ENCODE results near the gene UQCC3. TPM values are rescaled to one million over a fixed set of nuclear protein-coding genes. Genes with fewer than 3 reads are reported as not detected.

Gene UQCC3
- total RNA-seq, 4 donors from 2014 or later, result 6.3 to 7.5 (median 7.1) TPM

DNA sequence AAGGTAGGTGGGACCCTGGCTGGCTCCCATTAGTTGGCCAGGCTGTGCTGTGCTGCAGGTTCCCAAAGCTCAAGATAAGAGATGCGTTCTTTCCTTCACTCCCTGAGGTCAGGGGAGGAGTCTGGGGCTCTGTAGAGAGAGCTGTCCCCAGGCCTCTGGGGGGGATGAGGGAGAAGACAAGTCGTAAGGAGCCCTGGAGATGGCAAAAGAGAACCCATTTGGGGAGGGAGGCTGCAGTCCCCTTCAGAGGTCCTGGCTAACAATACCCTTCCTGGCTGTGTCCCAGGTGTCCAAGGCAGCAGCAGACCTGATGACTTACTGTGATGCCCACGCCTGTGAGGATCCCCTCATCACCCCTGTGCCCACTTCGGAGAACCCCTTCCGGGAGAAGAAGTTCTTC, 36.9 kb downstream of the UQCC3 start:
- Histone ChIP-seq H3K4me1 (peaks cover 34 to 51% (median 44%) of the 10 kb centered on the region in 4 donors), H3K36me3 (peaks cover 17 to 29% (median 28%) of the 10 kb centered on the region in 4 donors), H3K27ac (replicated peaks in 1 of 4) (peak overlapping the region; percentile 91 to 95 (median 92)), H3K27me3 (no peaks in the 10 kb centered on the region), H3K4me3 (peak overlapping the region; percentile 57 to 70 (median 65)), H3K9me3 (no peaks in the 10 kb centered on the region)
- intact Hi-C loops (cut with DNase I), result no loop called here
- TF ChIP-seq EP300 (IDR thresholded peaks at IDR 0.05) (no peak), POLR2AphosphoS5 (IDR thresholded peaks at IDR 0.05) (no peak), POLR2A (IDR thresholded peaks at IDR 0.05; ENCODE audit: low read depth) (no peak), CTCF (IDR thresholded peaks at IDR 0.05) (no peak)
- no peak for DNase-seq (ENCODE audit: extremely low spot score)
- WGBS, result 76% methylated on average over 5 of the region's 5 CpGs

GRCh38 chr11:62708793-62709192, 37.3 kb downstream of the UQCC3 start:
- peaks cover 38 to 51% (median 44%) of the 10 kb centered on the region in 4 donors for H3K4me1 ChIP-seq
- no peak for DNase-seq (ENCODE audit: extremely low spot score)
- TF ChIP-seq EP300 (IDR thresholded peaks at IDR 0.05) (no peak), CTCF (IDR thresholded peaks at IDR 0.05) (no peak), POLR2AphosphoS5 (IDR thresholded peaks at IDR 0.05) (no peak), POLR2A (IDR thresholded peaks at IDR 0.05; ENCODE audit: low read depth) (no peak)

DNA sequence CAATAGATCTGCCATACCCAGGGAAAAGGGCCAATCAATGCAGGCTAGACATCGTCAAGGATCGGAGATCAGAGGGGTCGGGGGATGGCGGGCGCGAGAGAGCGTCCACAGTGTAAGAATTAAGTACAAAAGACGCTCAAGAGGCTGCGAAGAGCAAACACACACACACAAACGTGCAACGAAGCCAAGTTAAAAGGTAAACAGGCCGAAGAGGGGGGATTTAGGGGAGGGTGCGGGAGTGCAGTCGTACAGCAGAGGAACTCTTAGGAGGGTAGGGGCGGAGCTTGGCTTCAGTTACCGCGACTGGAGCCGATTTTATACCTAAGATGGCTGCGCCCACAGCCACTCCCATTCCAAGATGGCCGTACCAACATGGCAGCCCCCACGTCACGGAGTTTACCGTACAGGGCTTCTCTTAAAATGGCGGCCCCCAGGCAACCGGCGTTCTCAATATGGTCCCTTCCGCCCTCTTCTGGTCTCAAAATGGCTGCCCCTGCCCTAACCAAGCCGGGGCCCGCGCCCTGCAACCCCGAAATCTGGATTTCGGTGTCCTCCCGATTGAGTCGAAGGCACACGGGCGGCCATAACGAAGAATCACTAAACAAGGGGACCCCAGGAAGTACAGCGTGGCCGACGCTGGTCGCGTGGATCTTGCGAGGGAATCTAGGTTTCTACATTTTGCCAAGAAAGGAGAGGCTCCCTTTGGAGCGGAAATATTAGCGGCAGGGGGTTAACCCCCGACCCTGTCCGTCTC, 38.0 kb downstream of the UQCC3 start:
- TF ChIP-seq POLR2AphosphoS5 (IDR thresholded peaks at IDR 0.05) (peak; percentile 87 to 88), EP300 (IDR thresholded peaks at IDR 0.05) (no peak), POLR2A (IDR thresholded peaks at IDR 0.05; ENCODE audit: low read depth) (no peak), CTCF (IDR thresholded peaks at IDR 0.05) (peak in 2 of 3 experiments; percentile 14 to 40)
- Histone ChIP-seq H3K9me3 (no peaks in the 10 kb centered on the region), H3K4me1 (peaks cover 43 to 51% (median 44%) of the 10 kb centered on the region in 4 donors), H3K27ac (replicated peaks in 1 of 4) (peak overlapping the region; percentile 91 to 95 (median 92)), H3K4me3 (peak overlapping the region; percentile 57 to 70 (median 65)), H3K27me3 (no peaks in the 10 kb centered on the region), H3K36me3 (peaks cover 19 to 40% (median 39%) of the 10 kb centered on the region in 4 donors)
- intact Hi-C loops (cut with DNase I), result no loop called here
- peak; percentile 99 for DNase-seq (ENCODE audit: extremely low spot score)
- WGBS, result 2% methylated on average over 46 of the region's 47 CpGs

More at GRCh38 chr11:62708793-62709192, 37.3 kb downstream of the UQCC3 start:
- Histone ChIP-seq H3K4me3 (peak overlapping the region; percentile 57 to 70 (median 65)), H3K27me3 (no peaks in the 10 kb centered on the region), H3K36me3 (peaks cover 17 to 33% (median 32%) of the 10 kb centered on the region in 4 donors), H3K27ac (replicated peaks in 1 of 4) (peak overlapping the region; percentile 91 to 95 (median 92)), H3K9me3 (no peaks in the 10 kb centered on the region)
- intact Hi-C loops (cut with DNase I), result no loop called here
- 6% methylated on average over 7 of the region's 7 CpGs for WGBS

GRCh38 chr11:62710001-62710345, 38.5 kb downstream of the UQCC3 start:
- peak overlapping the region; percentile 91 to 95 (median 92) for H3K27ac ChIP-seq (replicated peaks in 1 of 4)
- H3K27me3 ChIP-seq, result no peaks in the 10 kb centered on the region
- H3K9me3 ChIP-seq, result no peaks in the 10 kb centered on the region
- peaks cover 24 to 45% (median 44%) of the 10 kb centered on the region in 4 donors for H3K36me3 ChIP-seq
- 58% methylated on average over 6 of the region's 7 CpGs for WGBS
- peak overlapping the region; percentile 57 to 70 (median 65) for H3K4me3 ChIP-seq
- no peak for DNase-seq (ENCODE audit: extremely low spot score)
- intact Hi-C loops (cut with DNase I), result no loop called here
- H3K4me1 ChIP-seq, result peaks cover 42 to 49% (median 45%) of the 10 kb centered on the region in 4 donors
- TF ChIP-seq CTCF (IDR thresholded peaks at IDR 0.05) (no peak), EP300 (IDR thresholded peaks at IDR 0.05) (no peak), POLR2AphosphoS5 (IDR thresholded peaks at IDR 0.05) (no peak), POLR2A (IDR thresholded peaks at IDR 0.05; ENCODE audit: low read depth) (no peak)
